Colonic mucosa (tissue), 4 donors: ENCODE results near the gene ADGRD1. TPM values are rescaled to one million over a fixed set of nuclear protein-coding genes. Genes with fewer than 3 reads are reported as not detected.

ENCODE experiments used
- DNase-seq: peaks from one replicate; pipeline ENCODE4 v3.0.0-alpha.2; 2020
- H3K27ac ChIP-seq: fragments of 200-600 bp; one replicate; pipeline ENCODE4 v1.8.0; 2021
- H3K27me3 ChIP-seq: fragments of 200-600 bp; one replicate; pipeline ENCODE4 v1.8.0; 2021
- H3K36me3 ChIP-seq: fragments of 200-600 bp; one replicate; pipeline ENCODE4 v1.8.0; 2021
- H3K4me1 ChIP-seq: fragments of 200-600 bp; one replicate; pipeline ENCODE4 v1.8.0; 2021; ENCODE audit warnings: mild to moderate bottlenecking
- H3K4me3 ChIP-seq: fragments of 200-600 bp; one replicate; pipeline ENCODE4 v1.8.0; 2021
- H3K9ac ChIP-seq, 2 donors: one replicate each; pipeline ENCODE4 v1.7.0; 2013; ENCODE audit warnings: control low read depth in 2 of 2, low read depth in 2 of 2, low read length in 2 of 2
- H3K9me3 ChIP-seq: fragments of 200-600 bp; one replicate; pipeline ENCODE4 v1.8.0; 2021
- intact Hi-C: fragments of 100-400 bp; cut with DNase I; formaldehyde crosslinking; loops from one replicate; pipeline ENCODE4 v1.14.1; 2022
- total RNA-seq, 2 donors: library from RNA; stranded (reverse); fragmentation: NEBNext Ultra II Directional in 1 of 2; extraction: Animal tissue kit (Norgen Biotek cat#: 25700) in 1 of 2; gene quantifications; one replicate each; pipeline ENCODE4 v1.2.1, GENCODE V29; 2021
- TF ChIP-seq, protein P1 (sequence below): fragments of 200-600 bp; IDR thresholded peaks from one replicate; pipeline ENCODE4 v1.8.0; 2022; ENCODE audit warnings: antibody characterized with exemption, mild to moderate bottlenecking
- donor health status: healthy.
- donor health status: DM: no; HTN: no; CAD: no.
- donor health status: DM: no; HTN: no; CAD: no.

The ADGRD1 gene
- total RNA-seq, 2 donors from 2014 or later: 3.5 to 3.6 TPM

DNA sequence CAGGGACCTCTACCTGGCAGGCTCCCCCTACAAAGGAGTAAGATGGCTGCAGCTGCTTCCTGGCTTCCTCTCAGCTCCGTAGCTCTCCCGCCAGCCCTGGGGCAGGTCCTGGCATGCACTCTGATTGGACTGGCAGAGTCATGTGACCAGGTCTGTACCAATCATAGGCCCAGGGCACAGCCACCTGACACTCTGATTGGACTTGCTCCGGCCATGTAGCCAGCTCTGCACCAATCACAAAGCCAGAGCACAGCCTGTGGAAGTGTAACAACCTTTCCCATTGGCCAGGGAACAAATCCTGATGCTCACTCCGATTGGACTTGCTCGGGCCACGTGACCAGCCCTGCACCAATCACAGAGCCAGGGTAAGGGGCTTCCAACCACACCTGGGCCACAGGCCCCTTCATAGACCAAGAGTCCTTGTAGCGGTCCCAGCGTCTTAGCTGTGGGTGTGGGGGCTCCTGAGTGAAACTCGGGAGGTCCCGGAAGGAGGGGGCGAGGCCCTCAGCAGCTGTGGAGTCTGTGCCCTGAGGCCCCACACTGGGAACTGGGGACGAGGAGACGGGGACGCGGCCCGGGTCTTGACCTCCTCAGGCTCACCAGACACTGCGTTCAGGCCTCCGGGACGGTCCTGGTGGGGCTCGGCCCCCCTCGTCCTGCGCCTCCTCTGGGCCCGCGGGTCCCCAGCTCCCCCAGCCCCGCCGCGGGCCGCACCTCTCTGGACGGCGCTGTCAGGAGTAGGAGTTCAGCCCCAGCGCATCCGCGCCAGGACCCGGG, 210.6 kb downstream of the ADGRD1 start:
- Histone ChIP-seq H3K27me3 (no peaks in the 10 kb centered on the region), H3K27ac (no peak overlapping the region), H3K4me3 (no peak overlapping the region), H3K36me3 (no peaks in the 10 kb centered on the region), H3K4me1 (no peaks in the 10 kb centered on the region), H3K9ac (no peak overlapping the region), H3K9me3 (no peaks in the 10 kb centered on the region)
- no peak for DNase-seq
- intact Hi-C loops: no loop called here
- TF ChIP-seq, protein P1, sequence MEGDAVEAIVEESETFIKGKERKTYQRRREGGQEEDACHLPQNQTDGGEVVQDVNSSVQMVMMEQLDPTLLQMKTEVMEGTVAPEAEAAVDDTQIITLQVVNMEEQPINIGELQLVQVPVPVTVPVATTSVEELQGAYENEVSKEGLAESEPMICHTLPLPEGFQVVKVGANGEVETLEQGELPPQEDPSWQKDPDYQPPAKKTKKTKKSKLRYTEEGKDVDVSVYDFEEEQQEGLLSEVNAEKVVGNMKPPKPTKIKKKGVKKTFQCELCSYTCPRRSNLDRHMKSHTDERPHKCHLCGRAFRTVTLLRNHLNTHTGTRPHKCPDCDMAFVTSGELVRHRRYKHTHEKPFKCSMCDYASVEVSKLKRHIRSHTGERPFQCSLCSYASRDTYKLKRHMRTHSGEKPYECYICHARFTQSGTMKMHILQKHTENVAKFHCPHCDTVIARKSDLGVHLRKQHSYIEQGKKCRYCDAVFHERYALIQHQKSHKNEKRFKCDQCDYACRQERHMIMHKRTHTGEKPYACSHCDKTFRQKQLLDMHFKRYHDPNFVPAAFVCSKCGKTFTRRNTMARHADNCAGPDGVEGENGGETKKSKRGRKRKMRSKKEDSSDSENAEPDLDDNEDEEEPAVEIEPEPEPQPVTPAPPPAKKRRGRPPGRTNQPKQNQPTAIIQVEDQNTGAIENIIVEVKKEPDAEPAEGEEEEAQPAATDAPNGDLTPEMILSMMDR: no peak

DNA sequence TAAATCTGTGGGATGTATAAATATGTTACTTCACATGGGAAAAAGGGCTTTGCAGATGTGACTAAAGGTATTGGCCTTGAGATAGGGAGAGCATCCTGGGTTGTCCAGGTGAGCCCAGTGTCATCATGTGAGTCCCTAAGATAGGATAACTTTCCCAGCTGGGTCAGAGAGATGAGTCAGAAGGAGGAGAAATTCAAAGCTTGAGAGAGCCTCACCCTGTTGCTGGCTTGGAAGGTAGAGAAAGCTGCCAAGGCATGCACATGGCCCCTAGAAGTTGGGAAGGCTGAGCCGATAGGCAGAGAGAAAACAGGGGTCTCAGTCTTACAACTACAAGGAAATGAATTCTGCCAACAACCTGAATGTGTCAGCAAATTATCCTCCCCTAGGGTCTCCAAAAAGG, 213.0 kb downstream of the ADGRD1 start:
- intact Hi-C loops: no loop called here
- TF ChIP-seq, protein P1: no peak
- H3K9me3 ChIP-seq: no peaks in the 10 kb centered on the region

DNA sequence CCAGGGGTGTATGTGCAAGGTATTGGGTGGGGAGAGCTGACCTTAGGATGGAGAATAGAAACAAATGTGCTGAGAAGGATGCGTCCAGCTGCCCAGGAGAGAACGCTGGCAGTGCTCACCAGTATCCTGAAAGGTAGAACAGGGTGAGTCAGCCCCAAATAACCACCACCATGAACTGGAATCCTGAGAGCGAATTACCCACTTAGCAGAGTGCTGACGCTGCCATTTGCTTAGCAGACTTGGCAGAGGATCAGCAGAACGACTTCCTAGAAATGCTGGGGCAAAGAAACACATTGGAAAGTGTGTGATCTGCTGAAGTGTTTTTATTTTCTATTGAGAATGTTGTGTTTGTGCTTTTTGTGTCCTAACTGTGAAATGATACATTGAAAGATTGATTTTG, 213.6 kb downstream of the ADGRD1 start:
- intact Hi-C loops: no loop called here
- no peaks in the 10 kb centered on the region for H3K9me3 ChIP-seq
- no peaks in the 10 kb centered on the region for H3K36me3 ChIP-seq
- no peak overlapping the region for H3K27ac ChIP-seq
- H3K27me3 ChIP-seq: no peaks in the 10 kb centered on the region
- no peak overlapping the region for H3K4me3 ChIP-seq
- H3K4me1 ChIP-seq: no peaks in the 10 kb centered on the region
- TF ChIP-seq, protein P1: no peak
- no peak overlapping the region for H3K9ac ChIP-seq
- DNase-seq: peak; percentile 23

More for the DNA sequence above, 213.0 kb downstream of the ADGRD1 start:
- Histone ChIP-seq H3K4me3 (no peak overlapping the region), H3K27ac (no peak overlapping the region), H3K4me1 (no peaks in the 10 kb centered on the region), H3K9ac (no peak overlapping the region), H3K27me3 (no peaks in the 10 kb centered on the region), H3K36me3 (no peaks in the 10 kb centered on the region)
- DNase-seq: no peak

- no peaks in the 10 kb centered on the region for H3K9me3 ChIP-seq
- intact Hi-C loops: no loop called here
- no peaks in the 10 kb centered on the region for H3K4me1 ChIP-seq
- no peaks in the 10 kb centered on the region for H3K36me3 ChIP-seq
- no peak overlapping the region for H3K4me3 ChIP-seq
- no peak for DNase-seq
- H3K27me3 ChIP-seq: no peaks in the 10 kb centered on the region
- no peak overlapping the region for H3K9ac ChIP-seq
- TF ChIP-seq, protein P1: no peak
- no peak overlapping the region for H3K27ac ChIP-seq
Observed at GRCh38 chr12:131171029-131171428, 217.3 kb downstream of the ADGRD1 start.

- no peaks in the 10 kb centered on the region for H3K9me3 ChIP-seq
- DNase-seq: no peak
- TF ChIP-seq, protein P1: no peak
- no peak overlapping the region for H3K27ac ChIP-seq
- no peaks in the 10 kb centered on the region for H3K27me3 ChIP-seq
- no peaks in the 10 kb centered on the region for H3K36me3 ChIP-seq
- H3K4me3 ChIP-seq: no peak overlapping the region
- intact Hi-C loops: no loop called here
- H3K9ac ChIP-seq: no peak overlapping the region
- H3K4me1 ChIP-seq: no peaks in the 10 kb centered on the region
Observed at GRCh38 chr12:131174901-131175300, 221.2 kb downstream of the ADGRD1 start.
